GF-D8 (cell line): ENCODE results near the gene WDR19.
"Not testable (repeated sequence)": the region's sequence is repeated elsewhere in the genome, so short reads cannot be mapped to it uniquely, and the experiment has no call there.

Source experiments
- DNase-seq: peaks from one replicate; lab custom pipeline; 2025; lab: John Stamatoyannopoulos, UW

Gene WDR19

GRCh38 chr4:39181905-39182638, at the start of gene WDR19:
Gene WDR19 (plus strand): TSS chr4:39182529. CDS start chr4:39182558, 29 bp downstream.
- DNase-seq = peak; percentile 97

DNA sequence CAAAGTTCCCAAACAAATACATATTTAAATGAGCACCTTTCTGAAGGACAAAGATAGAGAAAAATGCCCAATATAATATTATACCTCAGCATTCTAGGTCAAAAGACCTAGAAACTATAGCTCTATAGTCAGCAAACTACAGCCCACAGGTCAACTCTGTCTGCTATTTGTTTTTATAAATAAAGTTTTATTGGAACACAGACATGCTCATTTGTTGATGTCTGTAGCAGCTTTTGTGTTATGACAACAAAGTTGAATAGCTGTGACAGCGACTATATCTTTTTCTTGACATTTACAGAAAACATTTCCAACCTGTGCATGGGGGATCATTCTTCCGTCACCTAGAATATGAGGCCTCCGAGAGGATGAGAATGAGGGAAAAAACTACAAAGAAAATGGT, 48.7 kb upstream of the WDR19 start:
- DNase-seq = no peak

GRCh38 chr4:39134683-39135306, 47.5 kb upstream of the WDR19 start:
- no peak for DNase-seq

- DNase-seq = not testable (repeated sequence)
Measured at GRCh38 chr4:39138227-39138626, 44.1 kb upstream of the WDR19 start.

GRCh38 chr4:39146211-39146610, 36.1 kb upstream of the WDR19 start:
- no peak for DNase-seq

DNA sequence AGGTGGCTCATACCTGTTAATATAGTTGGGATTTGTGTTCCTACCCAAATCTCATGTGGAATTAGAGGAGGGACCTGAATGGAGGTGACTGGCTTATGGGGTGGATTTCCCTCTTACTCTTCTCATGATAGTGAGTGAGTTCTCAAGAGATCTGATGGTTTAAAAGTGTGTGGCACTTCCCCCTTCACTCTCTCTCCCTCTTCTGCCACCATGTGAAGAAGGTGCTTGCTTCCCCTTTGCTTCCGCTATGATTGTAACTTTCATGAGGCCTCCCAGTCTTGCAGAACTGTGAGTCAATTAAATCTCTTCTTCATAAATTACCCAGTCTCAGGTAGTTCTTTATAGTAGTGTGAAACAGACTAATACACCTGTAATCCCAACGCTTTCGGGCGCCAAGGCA, 28.3 kb upstream of the WDR19 start:
- no peak for DNase-seq

DNA sequence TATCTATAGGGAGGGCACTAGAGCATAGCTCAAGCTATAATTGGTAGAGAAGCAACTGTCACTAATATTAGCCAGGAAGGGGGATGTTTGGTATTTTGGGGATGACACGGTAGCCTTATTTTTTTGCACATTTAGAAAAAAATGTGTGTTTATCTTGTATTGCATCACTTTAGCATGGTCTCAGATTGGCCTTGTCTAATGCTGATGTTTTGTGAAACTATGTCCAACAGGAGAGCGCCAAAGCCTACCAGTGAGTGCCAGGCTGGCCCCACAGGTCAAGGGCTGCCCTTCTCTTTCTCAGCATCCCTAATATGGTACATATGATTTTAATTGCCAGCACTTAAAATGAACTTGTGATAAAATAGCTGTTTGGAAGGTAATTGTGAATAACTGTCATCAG, 24.8 kb upstream of the WDR19 start:
- DNase-seq = no peak

- DNase-seq = no peak
Measured at GRCh38 chr4:39166177-39166576, 16.2 kb upstream of the WDR19 start.

- no peak for DNase-seq
Measured at GRCh38 chr4:39166669-39167068, 15.7 kb upstream of the WDR19 start.

DNA sequence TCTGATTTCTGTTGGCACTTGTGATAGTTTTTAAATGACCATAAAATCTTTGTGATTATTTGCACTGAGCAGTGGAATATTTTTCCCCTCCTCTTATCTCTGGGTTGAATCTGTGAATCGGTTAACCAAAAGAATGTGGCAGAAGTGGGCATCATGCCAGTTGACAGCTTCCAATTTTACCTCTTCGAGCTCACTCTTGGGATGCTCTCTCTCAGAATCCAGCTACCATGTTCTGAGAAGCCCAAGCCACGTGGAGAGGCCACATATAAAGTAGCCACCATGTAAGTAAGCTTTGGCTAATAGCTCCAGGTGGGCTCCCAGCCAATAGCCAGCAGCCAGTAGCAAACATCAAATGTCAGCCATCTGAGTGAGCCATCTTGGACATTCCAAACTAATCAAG, 12.9 kb upstream of the WDR19 start:
- DNase-seq = no peak

DNA sequence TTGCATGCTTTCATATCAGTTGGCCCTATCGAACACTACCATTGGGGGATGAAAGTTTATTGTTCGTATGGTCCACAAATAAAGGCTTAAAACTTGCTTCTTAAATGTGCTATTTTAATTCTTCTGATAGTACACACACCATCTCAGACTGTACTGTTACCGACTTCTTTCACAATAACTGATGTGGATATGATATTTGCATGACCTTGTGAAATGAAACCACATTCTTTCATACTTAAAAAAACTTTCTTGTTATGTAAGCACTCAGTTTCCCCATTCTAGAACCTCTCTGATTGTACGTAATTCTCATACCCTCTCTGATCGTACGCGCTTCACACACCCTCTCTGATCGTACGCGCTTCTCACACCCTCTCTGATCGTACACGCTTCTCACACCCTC, 12.0 kb upstream of the WDR19 start:
- DNase-seq = no peak

DNA sequence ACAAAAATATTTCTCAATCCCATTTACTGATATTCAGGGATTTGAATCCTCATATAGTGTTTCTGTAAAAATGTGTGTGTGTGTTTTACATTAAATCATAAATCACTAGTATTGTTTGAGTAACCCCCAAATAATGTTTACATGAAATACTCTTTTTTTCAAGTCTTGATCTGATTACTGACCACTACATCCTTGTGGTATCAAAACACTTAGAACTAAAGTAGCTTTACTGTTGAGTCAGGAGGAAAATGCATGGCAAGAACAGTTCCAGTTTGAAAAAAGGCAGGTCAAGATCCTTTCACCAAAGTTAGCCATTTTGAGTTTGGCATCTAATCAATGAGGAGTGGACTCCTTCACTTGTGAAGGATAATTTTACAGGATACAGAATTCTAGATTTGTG, 3.6 kb upstream of the WDR19 start:
- no peak for DNase-seq

DNA sequence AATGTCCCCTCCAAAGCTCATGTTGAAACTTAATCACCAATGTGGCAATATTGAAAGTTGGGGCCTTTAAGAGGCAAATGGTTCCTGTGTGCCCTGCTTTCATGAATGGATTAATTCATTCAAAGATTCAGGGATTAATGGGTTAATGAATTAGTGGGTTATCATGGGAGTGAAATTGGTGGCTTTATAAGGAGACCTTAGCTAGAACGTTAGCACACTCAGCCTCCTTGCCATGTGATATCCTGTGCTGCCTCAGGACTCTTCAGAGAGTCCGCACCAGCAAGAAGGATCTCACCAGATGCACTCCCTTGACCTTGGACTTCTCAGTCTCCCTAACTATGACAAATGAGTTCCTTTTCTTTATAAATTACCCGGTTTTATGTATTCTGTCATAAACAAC, 2.6 kb upstream of the WDR19 start:
- DNase-seq = no peak

DNA sequence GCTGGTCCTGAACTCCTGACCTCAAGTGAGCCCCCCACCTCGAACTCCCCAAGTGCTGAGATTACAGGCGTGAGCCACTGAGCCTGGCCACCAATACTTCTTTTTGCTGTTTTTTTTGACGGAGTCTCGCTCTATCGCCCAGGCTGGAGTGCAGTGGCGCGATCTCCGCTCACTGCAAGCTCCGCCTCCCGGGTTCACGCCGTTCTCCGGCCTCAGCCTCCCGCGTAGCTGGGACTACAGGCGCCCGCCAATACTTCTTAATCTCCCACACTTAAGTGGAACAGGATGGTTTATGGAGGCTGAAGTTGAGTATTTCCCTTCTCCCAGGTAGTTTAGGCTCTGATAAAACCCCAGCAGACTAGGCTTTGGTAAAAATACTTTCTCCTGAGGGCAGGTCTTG, 1.7 kb upstream of the WDR19 start:
- not testable (repeated sequence) for DNase-seq

DNA sequence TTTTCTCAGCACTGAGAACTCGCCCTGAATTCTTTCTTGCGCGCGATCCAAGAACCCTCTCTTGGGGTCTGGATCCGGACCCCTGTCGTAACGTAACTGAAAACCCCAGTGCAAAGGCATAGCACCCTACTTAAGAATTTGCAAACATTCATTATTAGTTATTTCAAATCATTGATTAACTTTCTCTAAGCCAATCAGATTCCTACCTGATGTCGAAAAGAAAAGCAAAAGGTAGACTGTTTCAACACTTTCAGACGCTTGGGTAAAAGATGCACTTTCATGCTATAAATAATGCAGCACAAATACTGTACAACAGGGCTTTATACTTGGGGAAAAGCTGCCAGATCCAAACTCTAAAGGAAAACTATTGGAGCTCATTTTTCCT, 817 bp upstream of the WDR19 start:
- no peak for DNase-seq

DNA sequence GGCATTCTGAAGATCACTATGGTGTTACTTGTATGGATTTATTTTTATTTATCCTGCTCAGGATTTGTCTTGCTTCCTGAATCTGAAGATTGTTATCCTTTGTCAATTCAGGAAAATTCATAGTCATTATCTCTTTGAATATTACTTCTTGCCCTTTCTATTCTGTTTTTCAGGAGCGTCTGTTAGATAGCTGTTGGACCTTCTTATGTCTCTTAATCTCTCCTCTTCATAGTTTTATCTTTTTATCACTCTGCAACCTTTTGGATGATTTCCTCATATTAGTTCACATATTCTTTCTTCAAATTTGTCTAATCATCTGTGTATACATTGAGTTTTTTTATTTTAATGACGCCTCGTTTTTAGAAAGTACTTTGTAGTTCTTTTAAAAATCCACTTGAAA, 19.6 kb downstream of the WDR19 start:
- no peak for DNase-seq

GRCh38 chr4:39204543-39204942, 22.2 kb downstream of the WDR19 start:
- DNase-seq = no peak

DNA sequence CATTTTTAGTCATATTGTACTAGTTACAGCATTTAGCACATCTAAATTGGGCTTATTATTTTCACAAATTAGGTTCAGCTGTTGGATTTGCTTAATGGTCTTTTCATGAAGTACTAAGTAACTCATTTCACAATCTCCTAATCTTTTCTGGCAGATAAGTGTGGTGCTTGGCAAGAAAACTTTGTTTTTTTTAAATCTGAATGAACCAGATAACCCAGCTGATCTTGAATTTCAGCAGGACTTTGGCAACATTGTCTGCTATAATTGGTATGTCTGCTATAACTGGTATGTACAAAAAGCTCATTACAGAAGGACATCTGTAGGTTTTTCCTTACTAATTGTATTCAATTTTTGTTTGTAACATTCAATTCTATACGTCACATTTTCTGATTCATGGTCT, 22.7 kb downstream of the WDR19 start:
- DNase-seq = no peak

- DNase-seq = no peak
Measured at GRCh38 chr4:39205476-39205875, 23.1 kb downstream of the WDR19 start.

DNA sequence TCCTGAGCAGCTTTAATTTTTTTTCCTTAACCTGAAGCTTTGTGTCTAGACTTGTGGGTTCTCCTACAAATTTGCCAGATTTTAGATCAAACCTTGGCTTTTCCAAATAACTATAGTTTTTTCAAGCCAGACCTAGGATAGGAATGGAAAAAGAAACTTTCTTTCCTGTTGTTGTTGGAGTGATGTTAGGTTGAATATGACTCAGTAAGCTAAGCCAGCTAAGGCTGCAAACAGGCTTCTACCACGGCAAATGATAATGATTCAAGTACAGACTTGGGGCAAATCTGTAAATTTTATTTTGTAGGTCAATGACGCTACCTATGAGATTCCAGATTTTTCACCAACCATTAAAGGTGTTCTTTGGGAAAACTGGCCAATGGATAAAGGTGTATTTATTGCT, 45.6 kb downstream of the WDR19 start:
- no peak for DNase-seq

GRCh38 chr4:39228377-39228776, 46.0 kb downstream of the WDR19 start:
- no peak for DNase-seq

- no peak for DNase-seq
Measured at GRCh38 chr4:39230462-39230861, 48.1 kb downstream of the WDR19 start.

DNA sequence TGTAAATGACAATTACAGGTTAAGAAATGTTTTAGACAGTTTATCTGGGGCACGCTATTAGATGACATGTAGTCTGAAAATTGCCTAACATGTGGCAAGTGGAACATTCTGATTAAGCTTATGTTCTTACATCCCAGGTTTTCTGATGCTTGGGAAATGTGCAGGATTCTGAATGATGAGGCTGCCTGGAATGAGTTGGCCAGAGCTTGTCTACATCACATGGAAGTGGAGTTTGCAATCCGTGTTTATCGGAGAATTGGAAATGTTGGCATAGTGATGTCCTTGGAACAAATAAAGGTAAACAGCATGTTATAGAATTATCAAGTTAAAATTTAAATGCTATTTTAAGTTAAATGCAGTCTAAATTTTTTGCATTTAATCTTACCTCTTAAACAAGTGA, 49.3 kb downstream of the WDR19 start:
- DNase-seq = no peak

DNA sequence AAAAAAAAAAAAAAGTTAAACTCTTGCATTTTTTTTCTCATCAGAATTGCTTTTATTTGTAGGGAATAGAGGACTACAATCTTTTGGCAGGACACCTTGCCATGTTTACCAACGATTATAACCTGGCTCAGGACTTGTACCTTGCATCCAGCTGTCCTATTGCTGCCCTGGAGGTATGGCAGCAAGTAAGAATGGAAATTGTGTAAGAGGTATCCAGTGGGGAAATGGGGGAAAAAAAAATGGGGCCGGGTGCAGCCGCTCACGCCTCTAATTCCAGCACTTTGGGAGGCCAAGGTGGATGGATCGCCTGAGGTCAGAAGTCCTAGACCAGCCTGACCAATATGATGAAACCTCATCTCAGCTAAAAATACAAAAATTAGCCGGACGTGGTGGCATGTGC, 49.8 kb downstream of the WDR19 start:
- no peak for DNase-seq
